ENCODE results near the gene CTDP1. TPM values are rescaled to one million over a fixed set of nuclear protein-coding genes. Genes with fewer than 3 reads are reported as not detected.

Gene CTDP1
- total RNA-seq, 2 experiments from 2014 or later = 11.9 to 15.4 TPM

DNA sequence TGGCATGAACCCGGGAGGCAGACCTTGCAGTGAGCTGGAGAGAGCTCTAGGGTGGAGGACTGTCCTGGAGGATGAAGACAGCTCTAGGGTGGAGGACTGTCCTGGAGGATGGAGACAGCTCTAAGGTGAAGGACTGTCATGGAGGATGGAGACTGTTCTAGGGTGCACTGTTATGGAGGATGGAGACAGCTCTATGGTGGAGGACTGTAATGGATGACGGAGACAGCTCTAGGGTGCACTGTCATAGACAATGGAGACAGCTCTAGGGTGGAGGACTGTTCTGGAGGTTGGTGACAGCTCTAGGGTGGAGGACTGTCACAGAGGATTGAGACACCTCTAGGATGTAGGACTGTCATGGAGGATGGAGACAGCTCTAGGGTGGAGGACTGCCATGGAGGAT lies 97.1 kb downstream of the CTDP1 start:
- no peaks in the 10 kb centered on the region for H3K9me2 ChIP-seq (ENCODE audit: insufficient read depth, low read length)
- DNase-seq (ENCODE audit: low spot score) = no peak
- H4K20me1 ChIP-seq (ENCODE audit: insufficient read depth, low read length) = no peaks in the 10 kb centered on the region
- no peaks in the 10 kb centered on the region for H3K9me3 ChIP-seq (ENCODE audit: low read length)
- intact Hi-C loops (cut with micrococcal nuclease; ENCODE audit: unreplicated experiment) = no loop called here
- no TSS peak for BruUV-seq (replicated peaks)
- no peak overlapping the region for H2AFZ ChIP-seq (ENCODE audit: low read length)
- ChIA-PET POLR2A (no interaction called here), CTCF (ENCODE audit: unreplicated experiment) (no interaction called here)
- H3K79me2 ChIP-seq (ENCODE audit: insufficient read depth, low read depth, low read length) = no peaks in the 10 kb centered on the region
- H3K27ac ChIP-seq (ENCODE audit: low read depth, low read length, poor library complexity, severe bottlenecking) = no peak overlapping the region
- H3K4me1 ChIP-seq (ENCODE audit: insufficient read depth, low read length, poor library complexity, severe bottlenecking) = no peaks in the 10 kb centered on the region
- no peak overlapping the region for H3K4me3 ChIP-seq (ENCODE audit: low read depth, low read length, poor library complexity, severe bottlenecking)
- no peak overlapping the region for H3K4me2 ChIP-seq (ENCODE audit: low read length)
- TF ChIP-seq EZH2phosphoT487 (IDR thresholded peaks at IDR 0.05; ENCODE audit: borderline replicate concordance, low read depth, low read length) = no peak
- TF ChIP-seq, protein P1, sequence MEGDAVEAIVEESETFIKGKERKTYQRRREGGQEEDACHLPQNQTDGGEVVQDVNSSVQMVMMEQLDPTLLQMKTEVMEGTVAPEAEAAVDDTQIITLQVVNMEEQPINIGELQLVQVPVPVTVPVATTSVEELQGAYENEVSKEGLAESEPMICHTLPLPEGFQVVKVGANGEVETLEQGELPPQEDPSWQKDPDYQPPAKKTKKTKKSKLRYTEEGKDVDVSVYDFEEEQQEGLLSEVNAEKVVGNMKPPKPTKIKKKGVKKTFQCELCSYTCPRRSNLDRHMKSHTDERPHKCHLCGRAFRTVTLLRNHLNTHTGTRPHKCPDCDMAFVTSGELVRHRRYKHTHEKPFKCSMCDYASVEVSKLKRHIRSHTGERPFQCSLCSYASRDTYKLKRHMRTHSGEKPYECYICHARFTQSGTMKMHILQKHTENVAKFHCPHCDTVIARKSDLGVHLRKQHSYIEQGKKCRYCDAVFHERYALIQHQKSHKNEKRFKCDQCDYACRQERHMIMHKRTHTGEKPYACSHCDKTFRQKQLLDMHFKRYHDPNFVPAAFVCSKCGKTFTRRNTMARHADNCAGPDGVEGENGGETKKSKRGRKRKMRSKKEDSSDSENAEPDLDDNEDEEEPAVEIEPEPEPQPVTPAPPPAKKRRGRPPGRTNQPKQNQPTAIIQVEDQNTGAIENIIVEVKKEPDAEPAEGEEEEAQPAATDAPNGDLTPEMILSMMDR (conservative IDR thresholded peaks at IDR 0.05; ENCODE audit: low read length) = no peak
- H3K36me3 ChIP-seq (ENCODE audit: insufficient read depth, low read length) = no peaks in the 10 kb centered on the region

DNA sequence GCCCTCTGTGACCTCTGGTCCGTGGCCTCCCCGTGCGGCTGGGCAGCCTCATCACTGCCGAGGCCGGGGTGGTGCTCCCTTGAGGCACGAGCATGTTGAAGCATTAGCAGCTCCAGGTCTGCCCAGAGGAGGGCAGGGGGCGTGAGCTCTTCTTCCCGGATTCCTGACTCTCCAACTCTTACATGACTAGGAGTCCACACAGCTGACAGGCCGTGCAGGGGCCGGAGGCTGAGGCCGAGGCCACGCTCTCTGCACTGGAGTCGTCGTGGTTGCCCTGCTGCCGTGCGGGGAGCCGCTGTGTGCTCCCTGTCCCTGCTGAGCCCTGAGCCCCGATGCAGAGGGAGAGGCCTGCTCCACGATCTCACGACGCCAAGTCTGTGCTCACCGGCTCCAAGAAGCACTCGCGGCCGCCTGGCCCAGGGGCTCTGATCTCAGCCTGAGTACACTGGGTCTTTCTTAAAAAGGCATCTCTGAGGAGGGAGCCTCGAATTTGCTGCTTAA lies 98.7 kb downstream of the CTDP1 start:
- H3K4me2 ChIP-seq (ENCODE audit: low read length) = no peak overlapping the region
- ChIA-PET POLR2A (interaction anchor here (1.0 kb wide), 1 partner anchor 41 kb away, joined by 3 read pairs; no protein-coding TSS in a partner anchor), CTCF (ENCODE audit: unreplicated experiment) (no interaction called here)
- H2AFZ ChIP-seq (ENCODE audit: low read length) = no peak overlapping the region
- H4K20me1 ChIP-seq (ENCODE audit: insufficient read depth, low read length) = no peaks in the 10 kb centered on the region
- H3K4me1 ChIP-seq (ENCODE audit: insufficient read depth, low read length, poor library complexity, severe bottlenecking) = no peaks in the 10 kb centered on the region
- intact Hi-C loops (cut with micrococcal nuclease; ENCODE audit: unreplicated experiment) = no loop called here
- H3K27ac ChIP-seq (ENCODE audit: low read depth, low read length, poor library complexity, severe bottlenecking) = no peak overlapping the region
- H3K4me3 ChIP-seq (ENCODE audit: low read depth, low read length, poor library complexity, severe bottlenecking) = no peak overlapping the region
- H3K9me3 ChIP-seq (ENCODE audit: low read length) = no peaks in the 10 kb centered on the region
- DNase-seq (ENCODE audit: low spot score) = no peak
- H3K36me3 ChIP-seq (ENCODE audit: insufficient read depth, low read length) = no peaks in the 10 kb centered on the region
- TF ChIP-seq EZH2phosphoT487 (IDR thresholded peaks at IDR 0.05; ENCODE audit: borderline replicate concordance, low read depth, low read length) = no peak
- TF ChIP-seq, protein P1 (conservative IDR thresholded peaks at IDR 0.05; ENCODE audit: low read length) = no peak
- no TSS peak for BruUV-seq (replicated peaks)
- H3K79me2 ChIP-seq (ENCODE audit: insufficient read depth, low read depth, low read length) = no peaks in the 10 kb centered on the region
- no peaks in the 10 kb centered on the region for H3K9me2 ChIP-seq (ENCODE audit: insufficient read depth, low read length)

DNA sequence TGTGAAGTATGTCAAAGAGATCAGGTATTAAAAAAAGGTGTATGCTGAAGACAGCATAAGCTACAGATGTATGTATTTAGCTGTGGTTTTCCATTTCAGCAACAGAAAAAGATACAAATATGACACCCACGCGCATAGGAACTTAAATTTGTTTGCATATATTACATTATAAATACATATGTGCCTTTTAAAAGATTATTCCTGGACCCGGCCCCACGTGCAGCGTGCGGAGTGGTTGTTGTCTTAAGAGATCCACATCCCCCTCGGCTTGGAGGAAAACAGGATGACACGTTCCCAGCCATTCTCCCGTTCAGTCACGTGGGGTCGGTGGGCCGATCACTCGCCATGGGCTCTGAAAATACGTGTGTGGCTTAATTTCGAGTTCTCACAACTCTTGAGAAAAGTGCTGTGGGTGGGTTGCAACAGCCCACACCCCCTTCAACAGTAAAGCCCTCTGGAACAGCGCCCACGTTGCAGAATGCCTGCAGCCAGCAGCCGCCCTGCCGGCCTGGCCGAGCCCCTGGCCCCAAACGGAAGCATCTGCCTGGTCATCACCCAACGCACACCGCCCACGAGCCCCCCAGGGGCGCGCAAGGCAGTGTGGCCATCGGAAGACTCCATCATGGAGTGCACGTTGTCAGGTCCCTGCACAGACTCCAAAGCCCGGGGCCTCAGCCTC lies 99.6 kb downstream of the CTDP1 start:
- Histone ChIP-seq H3K9me2 (ENCODE audit: insufficient read depth, low read length) (no peaks in the 10 kb centered on the region), H3K36me3 (ENCODE audit: insufficient read depth, low read length) (no peaks in the 10 kb centered on the region), H3K4me2 (ENCODE audit: low read length) (no peak overlapping the region), H3K27ac (ENCODE audit: low read depth, low read length, poor library complexity, severe bottlenecking) (no peak overlapping the region), H4K20me1 (ENCODE audit: insufficient read depth, low read length) (no peaks in the 10 kb centered on the region), H3K79me2 (ENCODE audit: insufficient read depth, low read depth, low read length) (no peaks in the 10 kb centered on the region), H2AFZ (ENCODE audit: low read length) (no peak overlapping the region), H3K9me3 (ENCODE audit: low read length) (no peaks in the 10 kb centered on the region), H3K4me3 (ENCODE audit: low read depth, low read length, poor library complexity, severe bottlenecking) (no peak overlapping the region), H3K4me1 (ENCODE audit: insufficient read depth, low read length, poor library complexity, severe bottlenecking) (no peaks in the 10 kb centered on the region)
- no peak for DNase-seq (ENCODE audit: low spot score)
- ChIA-PET POLR2A (interaction anchor here (0.6 to 1.0 kb wide), 2 partner anchors 20 to 41 kb away, joined by 3 read pairs; no protein-coding TSS in a partner anchor), CTCF (ENCODE audit: unreplicated experiment) (no interaction called here)
- BruUV-seq (replicated peaks) = no TSS peak
- intact Hi-C loops (cut with micrococcal nuclease; ENCODE audit: unreplicated experiment) = no loop called here
- TF ChIP-seq EZH2phosphoT487 (IDR thresholded peaks at IDR 0.05; ENCODE audit: borderline replicate concordance, low read depth, low read length) = no peak
- TF ChIP-seq, protein P1 (conservative IDR thresholded peaks at IDR 0.05; ENCODE audit: low read length) = no peak
